ENCODE data around the gene RPS6KA2.
A peak's percentile ranks its signal among the peaks of the same experiment; 100 is the strongest.

Gene RPS6KA2

GRCh38 chr6:166488701-166489100, 138.3 kb downstream of the RPS6KA2 start:
- no peak for TF ChIP-seq CTCF (IDR thresholded peaks at IDR 0.05; ENCODE audit: low read length, missing control alignments)
- DNase-seq (ENCODE audit: low read depth) = no peak
- no peak overlapping the region for H3K4me3 ChIP-seq (replicated peaks; ENCODE audit: low read depth, low read length)

GRCh38 chr6:166488076-166488685, 138.9 kb downstream of the RPS6KA2 start:
- no peak for TF ChIP-seq CTCF (IDR thresholded peaks at IDR 0.05; ENCODE audit: low read length, missing control alignments)
- DNase-seq (ENCODE audit: low read depth) = peak; percentile 67
- H3K4me3 ChIP-seq (replicated peaks; ENCODE audit: low read depth, low read length) = no peak overlapping the region

GRCh38 chr6:166487148-166487547, 139.9 kb downstream of the RPS6KA2 start:
- no peak overlapping the region for H3K4me3 ChIP-seq (replicated peaks; ENCODE audit: low read depth, low read length)
- no peak for TF ChIP-seq CTCF (IDR thresholded peaks at IDR 0.05; ENCODE audit: low read length, missing control alignments)
- DNase-seq (ENCODE audit: low read depth) = no peak

GRCh38 chr6:166486536-166486880, 140.5 kb downstream of the RPS6KA2 start:
- no peak overlapping the region for H3K4me3 ChIP-seq (replicated peaks; ENCODE audit: low read depth, low read length)
- TF ChIP-seq CTCF (IDR thresholded peaks at IDR 0.05; ENCODE audit: low read length, missing control alignments) = no peak
- no peak for DNase-seq (ENCODE audit: low read depth)

- DNase-seq (ENCODE audit: low read depth) = no peak
- H3K4me3 ChIP-seq (replicated peaks; ENCODE audit: low read depth, low read length) = no peak overlapping the region
- TF ChIP-seq CTCF (IDR thresholded peaks at IDR 0.05; ENCODE audit: low read length, missing control alignments) = no peak
These were observed 141.2 kb downstream of the RPS6KA2 start for GRCh38 chr6:166485651-166486535.

- TF ChIP-seq CTCF (IDR thresholded peaks at IDR 0.05; ENCODE audit: low read length, missing control alignments) = no peak
- no peak overlapping the region for H3K4me3 ChIP-seq (replicated peaks; ENCODE audit: low read depth, low read length)
- no peak for DNase-seq (ENCODE audit: low read depth)
These were observed 142.2 kb downstream of the RPS6KA2 start for GRCh38 chr6:166484863-166485262.
